ENCODE data around the gene PATZ1. TPM values are rescaled to one million over a fixed set of nuclear protein-coding genes. Genes with fewer than 3 reads are reported as not detected.

PATZ1 gene
- total and polyA plus RNA-seq, 2 donors (not counting 1 experiment from before 2014, with no cell fraction given): 6.1 to 15.9 TPM

DNA sequence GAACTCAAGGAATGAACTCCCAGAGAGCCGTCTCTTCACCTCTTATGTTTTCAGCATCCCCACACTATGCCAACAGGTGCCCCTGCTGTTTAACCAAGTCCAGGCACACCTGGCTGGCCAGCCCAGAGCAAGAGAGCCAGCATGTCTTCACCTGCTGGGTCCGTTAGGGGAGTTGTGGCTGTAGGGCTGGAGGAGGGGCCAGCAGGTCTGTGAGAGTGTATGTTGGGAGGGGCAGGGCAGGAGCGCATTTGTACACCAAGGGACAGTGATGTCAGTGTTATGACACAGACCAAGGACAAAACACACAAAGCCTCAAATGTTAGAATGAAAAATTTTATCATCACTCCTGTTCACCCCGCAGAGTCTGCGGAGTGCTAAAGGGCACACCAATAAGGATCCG lies 5.8 kb downstream of the PATZ1 start:
- H3K27me3 ChIP-seq (ENCODE audit: control insufficient read depth, insufficient read depth, low read length): no peaks in the 10 kb centered on the region
- DNase-seq (ENCODE audit: low read depth in 2 of 2): no peak
- H3K4me3 ChIP-seq (replicated peaks in 1 of 4; ENCODE audit: control extremely low read depth in 1 of 4, insufficient read depth in 1 of 4, low read depth in 3 of 4, low read length in 4 of 4): no peak overlapping the region
- peaks cover 16% of the 10 kb centered on the region for H3K36me3 ChIP-seq (ENCODE audit: control insufficient read depth, insufficient read depth, low read length)
- no peak overlapping the region for H3K9ac ChIP-seq (ENCODE audit: insufficient read depth, low read length)
- no peaks in the 10 kb centered on the region for H4K20me1 ChIP-seq (ENCODE audit: control insufficient read depth, extremely low read depth, insufficient read depth, low read length)
- H3K27ac ChIP-seq (ENCODE audit: insufficient read depth, low read length): no peak overlapping the region
- peaks cover 12% of the 10 kb centered on the region for H3K4me1 ChIP-seq (ENCODE audit: control insufficient read depth, extremely low read depth, insufficient read depth, low read length)
- TF ChIP-seq, protein P1, sequence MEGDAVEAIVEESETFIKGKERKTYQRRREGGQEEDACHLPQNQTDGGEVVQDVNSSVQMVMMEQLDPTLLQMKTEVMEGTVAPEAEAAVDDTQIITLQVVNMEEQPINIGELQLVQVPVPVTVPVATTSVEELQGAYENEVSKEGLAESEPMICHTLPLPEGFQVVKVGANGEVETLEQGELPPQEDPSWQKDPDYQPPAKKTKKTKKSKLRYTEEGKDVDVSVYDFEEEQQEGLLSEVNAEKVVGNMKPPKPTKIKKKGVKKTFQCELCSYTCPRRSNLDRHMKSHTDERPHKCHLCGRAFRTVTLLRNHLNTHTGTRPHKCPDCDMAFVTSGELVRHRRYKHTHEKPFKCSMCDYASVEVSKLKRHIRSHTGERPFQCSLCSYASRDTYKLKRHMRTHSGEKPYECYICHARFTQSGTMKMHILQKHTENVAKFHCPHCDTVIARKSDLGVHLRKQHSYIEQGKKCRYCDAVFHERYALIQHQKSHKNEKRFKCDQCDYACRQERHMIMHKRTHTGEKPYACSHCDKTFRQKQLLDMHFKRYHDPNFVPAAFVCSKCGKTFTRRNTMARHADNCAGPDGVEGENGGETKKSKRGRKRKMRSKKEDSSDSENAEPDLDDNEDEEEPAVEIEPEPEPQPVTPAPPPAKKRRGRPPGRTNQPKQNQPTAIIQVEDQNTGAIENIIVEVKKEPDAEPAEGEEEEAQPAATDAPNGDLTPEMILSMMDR (conservative IDR thresholded peaks at IDR 0.05 in 1 of 2, IDR thresholded peaks at IDR 0.05 in 1 of 2; ENCODE audit: low read depth in 1 of 2, low read length in 2 of 2): no peak
- no peak for TF ChIP-seq EZH2 (IDR thresholded peaks at IDR 0.05; ENCODE audit: low read length, missing control alignments)
- no peak overlapping the region for H2AFZ ChIP-seq (ENCODE audit: low read length)
- H3K9me3 ChIP-seq (ENCODE audit: control insufficient read depth, insufficient read depth, low read depth, low read length): no peaks in the 10 kb centered on the region
- H3K79me2 ChIP-seq (ENCODE audit: control insufficient read depth, insufficient read depth, low read length): no peaks in the 10 kb centered on the region
- H3K4me2 ChIP-seq (ENCODE audit: extremely low read depth, insufficient read depth, low read length): no peak overlapping the region

DNA sequence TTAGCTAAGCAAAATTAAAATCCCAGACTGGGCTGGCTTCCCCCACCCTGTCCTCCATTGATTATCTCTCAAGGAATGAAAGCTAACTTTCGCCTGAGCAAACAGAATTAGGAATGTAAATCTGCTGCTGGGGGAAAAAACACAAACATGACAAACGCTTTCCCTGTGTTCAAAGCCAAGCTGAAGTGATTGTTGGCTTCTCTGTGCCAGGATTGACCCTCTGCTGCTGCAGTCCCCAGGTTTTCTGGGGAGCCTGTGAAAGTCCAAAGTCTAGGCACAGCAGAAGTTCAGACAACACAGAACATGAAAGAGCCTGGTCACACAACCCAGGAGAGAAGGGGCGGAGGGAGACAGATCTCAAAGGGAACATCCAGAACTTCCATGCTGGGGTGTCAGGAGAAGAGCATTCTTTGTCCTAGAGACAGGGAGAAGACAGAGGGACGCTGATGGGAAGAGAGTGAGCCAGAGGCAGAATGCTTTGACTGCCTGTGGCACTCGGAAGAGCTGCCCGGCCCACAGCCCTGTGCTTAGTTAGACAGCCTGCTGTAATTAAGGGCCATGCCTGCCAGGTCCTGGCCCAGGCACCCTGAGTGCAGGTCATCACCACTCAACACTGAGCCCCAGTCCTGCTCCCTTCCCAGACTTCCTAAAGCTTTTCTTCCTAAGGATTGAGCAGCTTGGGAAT lies 6.9 kb downstream of the PATZ1 start:
- H3K27me3 ChIP-seq (ENCODE audit: control insufficient read depth, insufficient read depth, low read length): no peaks in the 10 kb centered on the region
- H3K4me2 ChIP-seq (ENCODE audit: extremely low read depth, insufficient read depth, low read length): no peak overlapping the region
- peaks cover 17% of the 10 kb centered on the region for H3K36me3 ChIP-seq (ENCODE audit: control insufficient read depth, insufficient read depth, low read length)
- H3K4me1 ChIP-seq (ENCODE audit: control insufficient read depth, extremely low read depth, insufficient read depth, low read length): peaks cover 12% of the 10 kb centered on the region
- H3K4me3 ChIP-seq (replicated peaks in 1 of 4; ENCODE audit: control extremely low read depth in 1 of 4, insufficient read depth in 1 of 4, low read depth in 3 of 4, low read length in 4 of 4): no peak overlapping the region
- no peaks in the 10 kb centered on the region for H4K20me1 ChIP-seq (ENCODE audit: control insufficient read depth, extremely low read depth, insufficient read depth, low read length)
- H3K9me3 ChIP-seq (ENCODE audit: control insufficient read depth, insufficient read depth, low read depth, low read length): no peaks in the 10 kb centered on the region
- no peak overlapping the region for H2AFZ ChIP-seq (ENCODE audit: low read length)
- no peaks in the 10 kb centered on the region for H3K79me2 ChIP-seq (ENCODE audit: control insufficient read depth, insufficient read depth, low read length)
- no peak overlapping the region for H3K9ac ChIP-seq (ENCODE audit: insufficient read depth, low read length)
- TF ChIP-seq, protein P1 (conservative IDR thresholded peaks at IDR 0.05 in 1 of 2, IDR thresholded peaks at IDR 0.05 in 1 of 2; ENCODE audit: low read depth in 1 of 2, low read length in 2 of 2): no peak
- no peak for TF ChIP-seq EZH2 (IDR thresholded peaks at IDR 0.05; ENCODE audit: low read length, missing control alignments)
- DNase-seq (ENCODE audit: low read depth in 2 of 2): no peak
- no peak overlapping the region for H3K27ac ChIP-seq (ENCODE audit: insufficient read depth, low read length)

DNA sequence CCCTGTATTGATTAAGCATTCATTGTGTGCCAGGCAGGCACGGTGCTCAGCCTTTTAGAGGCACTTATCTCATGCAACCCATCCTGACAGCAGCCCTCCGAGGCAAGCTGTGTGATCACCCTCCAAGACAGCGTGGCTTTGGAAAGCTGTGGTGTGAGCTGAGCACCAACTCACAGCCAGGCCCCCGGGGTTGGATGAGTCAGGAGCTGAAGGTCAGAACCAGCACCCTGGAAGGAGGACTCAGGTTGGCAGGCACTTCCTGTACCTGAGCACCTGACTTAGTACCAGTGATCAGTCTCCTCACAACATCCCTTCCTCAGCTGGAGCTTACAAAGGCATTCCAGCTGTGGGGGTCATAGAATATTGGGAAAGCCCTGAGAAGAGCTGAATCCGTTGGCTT lies 9.0 kb downstream of the PATZ1 start:
- Histone ChIP-seq H3K79me2 (ENCODE audit: control insufficient read depth, insufficient read depth, low read length) (no peaks in the 10 kb centered on the region), H3K4me2 (ENCODE audit: extremely low read depth, insufficient read depth, low read length) (no peak overlapping the region), H3K4me1 (ENCODE audit: control insufficient read depth, extremely low read depth, insufficient read depth, low read length) (no peaks in the 10 kb centered on the region), H3K9me3 (ENCODE audit: control insufficient read depth, insufficient read depth, low read depth, low read length) (no peaks in the 10 kb centered on the region), H4K20me1 (ENCODE audit: control insufficient read depth, extremely low read depth, insufficient read depth, low read length) (no peaks in the 10 kb centered on the region), H3K27me3 (ENCODE audit: control insufficient read depth, insufficient read depth, low read length) (no peaks in the 10 kb centered on the region), H3K27ac (ENCODE audit: insufficient read depth, low read length) (no peak overlapping the region), H2AFZ (ENCODE audit: low read length) (no peak overlapping the region), H3K36me3 (ENCODE audit: control insufficient read depth, insufficient read depth, low read length) (peaks cover 17% of the 10 kb centered on the region), H3K9ac (ENCODE audit: insufficient read depth, low read length) (no peak overlapping the region), H3K4me3 (replicated peaks in 1 of 4; ENCODE audit: control extremely low read depth in 1 of 4, insufficient read depth in 1 of 4, low read depth in 3 of 4, low read length in 4 of 4) (no peak overlapping the region)
- DNase-seq (ENCODE audit: low read depth in 2 of 2): no peak
- TF ChIP-seq, protein P1 (conservative IDR thresholded peaks at IDR 0.05 in 1 of 2, IDR thresholded peaks at IDR 0.05 in 1 of 2; ENCODE audit: low read depth in 1 of 2, low read length in 2 of 2): no peak
- no peak for TF ChIP-seq EZH2 (IDR thresholded peaks at IDR 0.05; ENCODE audit: low read length, missing control alignments)
